WTC11 (cell line): ENCODE results near the gene APH1B. TPM values are rescaled to one million over a fixed set of nuclear protein-coding genes. Genes with fewer than 3 reads are reported as not detected.

Experiments used
- ATAC-seq: fragments of 200-7000 bp; cut with Tn5 transposase; 2 replicates; pipeline ENCODE4 v1.10.0; 2021; ENCODE audit warnings: mild to moderate bottlenecking, moderate library complexity
- CTCF ChIA-PET: fragments of 300-600 bp; sonication (Branson Sonifier 250); formaldehyde crosslinking; loops from one replicate; lab custom pipeline; 2021; ENCODE audit warnings: antibody characterized with exemption; lab: Charles Lee
- POLR2A ChIA-PET: fragments of 350-600 bp; sonication (Branson Sonifier 250); formaldehyde crosslinking; loops from one replicate; lab custom pipeline; 2021; ENCODE audit warnings: antibody characterized with exemption; lab: Charles Lee
- DNase-seq: peaks from one replicate; pipeline ENCODE4 v3.0.0; 2021; ENCODE audit warnings: low spot score
- H3K27ac Mint-ChIP-seq: 2 replicates; pipeline ENCODE4 v1.8.0; 2021; ENCODE audit warnings: mixed read lengths
- H3K27me3 Mint-ChIP-seq: 2 replicates; pipeline ENCODE4 v1.8.0; 2021; ENCODE audit warnings: low read depth, mild to moderate bottlenecking, moderate library complexity, mixed read lengths
- H3K36me3 Mint-ChIP-seq: 2 replicates; pipeline ENCODE4 v1.8.0; 2021; ENCODE audit warnings: mixed read lengths
- H3K4me1 Mint-ChIP-seq: 2 replicates; pipeline ENCODE4 v1.8.0; 2022; ENCODE audit warnings: mixed read lengths
- H3K4me3 Mint-ChIP-seq: 2 replicates; pipeline ENCODE4 v1.8.0; 2021; ENCODE audit warnings: mild to moderate bottlenecking, moderate library complexity, mixed read lengths
- H3K9me3 Mint-ChIP-seq: 2 replicates; pipeline ENCODE4 v1.8.0; 2021; ENCODE audit warnings: mixed read lengths
- ATF1 ChIP-seq: sonication (generic); formaldehyde crosslinking; IDR thresholded peaks from 2 replicates; pipeline ENCODE4 v1.8.1; 2023; ENCODE audit warnings: mild to moderate bottlenecking, moderate library complexity, missing genetic modification reagents
- JAZF1 ChIP-seq: fragments of 250-450 bp; sonication (Bioruptor Pico); IDR thresholded peaks from 2 replicates; pipeline ENCODE4 v1.9.0; 2021; ENCODE audit warnings: moderate library complexity, mild to moderate bottlenecking, inconsistent platforms
- NFE2L1 ChIP-seq: sonication (generic); formaldehyde crosslinking; IDR thresholded peaks from 2 replicates; pipeline ENCODE4 v1.8.1; 2023; ENCODE audit warnings: missing genetic modification reagents
- RELA ChIP-seq: sonication (generic); formaldehyde crosslinking; IDR thresholded peaks from 2 replicates; pipeline ENCODE4 v1.8.1; 2022; ENCODE audit warnings: missing genetic modification reagents, mild to moderate bottlenecking, borderline replicate concordance
- SMAD3 ChIP-seq: sonication (generic); formaldehyde crosslinking; IDR thresholded peaks from 2 replicates; pipeline ENCODE4 v1.8.0; 2022; ENCODE audit warnings: missing genetic modification reagents, mild to moderate bottlenecking, borderline replicate concordance
- TCF7 ChIP-seq: sonication (generic); formaldehyde crosslinking; IDR thresholded peaks from 2 replicates; pipeline ENCODE4 v1.8.0; 2022; ENCODE audit warnings: mild to moderate bottlenecking, low read depth, missing genetic modification reagents, moderate library complexity
- TEAD1 ChIP-seq: sonication (generic); formaldehyde crosslinking; IDR thresholded peaks from 2 replicates; pipeline ENCODE4 v1.8.0; 2022; ENCODE audit warnings: mild to moderate bottlenecking, missing genetic modification reagents
- TEAD4 ChIP-seq: sonication (generic); formaldehyde crosslinking; IDR thresholded peaks from 2 replicates; pipeline ENCODE4 v1.8.0; 2022; ENCODE audit warnings: mild to moderate bottlenecking, missing genetic modification reagents
- ZNF138 ChIP-seq: sonication (generic); formaldehyde crosslinking; conservative IDR thresholded peaks from 2 replicates; pipeline ENCODE4 v1.8.1; 2022; ENCODE audit warnings: mild to moderate bottlenecking, moderate library complexity, missing genetic modification reagents
- ZNF671 ChIP-seq: fragments of 250-450 bp; sonication (Bioruptor Pico); IDR thresholded peaks from 2 replicates; pipeline ENCODE4 v1.8.0; 2021; ENCODE audit warnings: mild to moderate bottlenecking
- total RNA-seq: library from RNA; stranded (reverse); gene quantifications from 3 replicates; pipeline ENCODE4 v1.2.3, GENCODE V29; 2021
- TF ChIP-seq, protein P1 (sequence below): sonication (generic); formaldehyde crosslinking; IDR thresholded peaks from 2 replicates; pipeline ENCODE4 v1.8.1; 2023; ENCODE audit warnings: mild to moderate bottlenecking, moderate library complexity, missing genetic modification reagents
- TF ChIP-seq, protein P2 (sequence below): sonication (generic); formaldehyde crosslinking; IDR thresholded peaks from 2 replicates; pipeline ENCODE4 v1.8.1; 2022; ENCODE audit warnings: missing genetic modification reagents, borderline replicate concordance
- TF ChIP-seq, protein P3 (sequence below): sonication (generic); formaldehyde crosslinking; conservative IDR thresholded peaks from 2 replicates; pipeline ENCODE4 v1.8.1; 2023; ENCODE audit warnings: mild to moderate bottlenecking, low read depth, missing genetic modification reagents, moderate library complexity
- TF ChIP-seq, protein P4 (sequence below): sonication (generic); formaldehyde crosslinking; IDR thresholded peaks from 2 replicates; pipeline ENCODE4 v1.8.0; 2022; ENCODE audit warnings: mild to moderate bottlenecking, missing genetic modification reagents
- TF ChIP-seq, protein P5 (sequence below): fragments of 250-450 bp; sonication (Bioruptor Pico); IDR thresholded peaks from 2 replicates; pipeline ENCODE4 v1.9.0; 2021; ENCODE audit warnings: mild to moderate bottlenecking, borderline replicate concordance
- TF ChIP-seq, protein P6 (sequence below): sonication (generic); formaldehyde crosslinking; IDR thresholded peaks from 2 replicates; pipeline ENCODE4 v1.8.1; 2023; ENCODE audit warnings: mild to moderate bottlenecking, missing genetic modification reagents, moderate library complexity
- TF ChIP-seq, protein P7 (sequence below): sonication (generic); formaldehyde crosslinking; conservative IDR thresholded peaks from 2 replicates; pipeline ENCODE4 v1.8.1; 2022; ENCODE audit warnings: mild to moderate bottlenecking, missing genetic modification reagents
- TF ChIP-seq, protein P8 (sequence below): fragments of 250-450 bp; sonication (Bioruptor Pico); IDR thresholded peaks from 2 replicates; pipeline ENCODE4 v1.9.0; 2021; ENCODE audit warnings: moderate library complexity, mild to moderate bottlenecking, inconsistent platforms, borderline replicate concordance

Gene APH1B
- total RNA-seq, 1 experiment from 2014 or later: 25.0 TPM

DNA sequence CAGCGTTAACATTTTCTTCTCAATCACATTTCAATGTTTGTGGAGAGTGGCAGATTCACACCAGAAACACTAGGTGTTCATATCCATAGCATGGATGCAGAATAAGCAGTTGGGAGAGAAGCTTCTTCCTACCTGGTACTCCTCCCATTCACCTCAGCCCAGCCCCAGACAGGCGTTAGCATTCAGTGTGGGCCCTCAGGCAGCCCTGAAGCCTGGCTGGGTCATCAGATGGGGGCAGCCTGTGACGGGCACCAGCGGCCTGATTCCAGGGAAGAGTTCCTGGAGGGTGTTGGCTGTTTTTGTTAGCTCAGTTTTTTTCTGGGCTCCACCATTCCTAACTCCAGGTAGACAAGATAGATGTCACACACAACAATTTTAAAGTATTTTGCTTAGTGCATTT lies 31.1 kb downstream of the APH1B start:
- ChIA-PET POLR2A (no interaction called here), CTCF (interaction anchor here (1.0 kb wide), 1 partner anchor 94 kb away, joined by 3 read pairs; no protein-coding TSS in a partner anchor)
- Mint-ChIP-seq H3K36me3 (peaks cover under 1% of the 10 kb centered on the region; the same call in 1 of the 2 replicates), H3K9me3 (no peaks in the 10 kb centered on the region), H3K27me3 (no peaks in the 10 kb centered on the region), H3K4me1 (peaks cover 32% of the 10 kb centered on the region), H3K27ac (no peak overlapping the region), H3K4me3 (no peak overlapping the region)
- TF ChIP-seq, protein P1, sequence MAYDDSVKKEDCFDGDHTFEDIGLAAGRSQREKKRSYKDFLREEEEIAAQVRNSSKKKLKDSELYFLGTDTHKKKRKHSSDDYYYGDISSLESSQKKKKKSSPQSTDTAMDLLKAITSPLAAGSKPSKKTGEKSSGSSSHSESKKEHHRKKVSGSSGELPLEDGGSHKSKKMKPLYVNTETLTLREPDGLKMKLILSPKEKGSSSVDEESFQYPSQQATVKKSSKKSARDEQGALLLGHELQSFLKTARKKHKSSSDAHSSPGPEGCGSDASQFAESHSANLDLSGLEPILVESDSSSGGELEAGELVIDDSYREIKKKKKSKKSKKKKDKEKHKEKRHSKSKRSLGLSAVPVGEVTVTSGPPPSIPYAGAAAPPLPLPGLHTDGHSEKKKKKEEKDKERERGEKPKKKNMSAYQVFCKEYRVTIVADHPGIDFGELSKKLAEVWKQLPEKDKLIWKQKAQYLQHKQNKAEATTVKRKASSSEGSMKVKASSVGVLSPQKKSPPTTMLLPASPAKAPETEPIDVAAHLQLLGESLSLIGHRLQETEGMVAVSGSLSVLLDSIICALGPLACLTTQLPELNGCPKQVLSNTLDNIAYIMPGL (CRISPR knock-in tag): no peak
- TF ChIP-seq, protein P2, sequence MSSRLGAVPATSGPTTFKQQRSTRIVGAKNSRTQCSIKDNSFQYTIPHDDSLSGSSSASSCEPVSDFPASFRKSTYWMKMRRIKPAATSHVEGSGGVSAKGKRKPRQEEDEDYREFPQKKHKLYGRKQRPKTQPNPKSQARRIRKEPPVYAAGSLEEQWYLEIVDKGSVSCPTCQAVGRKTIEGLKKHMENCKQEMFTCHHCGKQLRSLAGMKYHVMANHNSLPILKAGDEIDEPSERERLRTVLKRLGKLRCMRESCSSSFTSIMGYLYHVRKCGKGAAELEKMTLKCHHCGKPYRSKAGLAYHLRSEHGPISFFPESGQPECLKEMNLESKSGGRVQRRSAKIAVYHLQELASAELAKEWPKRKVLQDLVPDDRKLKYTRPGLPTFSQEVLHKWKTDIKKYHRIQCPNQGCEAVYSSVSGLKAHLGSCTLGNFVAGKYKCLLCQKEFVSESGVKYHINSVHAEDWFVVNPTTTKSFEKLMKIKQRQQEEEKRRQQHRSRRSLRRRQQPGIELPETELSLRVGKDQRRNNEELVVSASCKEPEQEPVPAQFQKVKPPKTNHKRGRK (CRISPR knock-in tag): no peak
- TF ChIP-seq SMAD3 (no peak), TCF7 (CRISPR knock-in tag) (no peak), JAZF1 (CRISPR knock-in tag) (no peak)
- TF ChIP-seq, protein P3, sequence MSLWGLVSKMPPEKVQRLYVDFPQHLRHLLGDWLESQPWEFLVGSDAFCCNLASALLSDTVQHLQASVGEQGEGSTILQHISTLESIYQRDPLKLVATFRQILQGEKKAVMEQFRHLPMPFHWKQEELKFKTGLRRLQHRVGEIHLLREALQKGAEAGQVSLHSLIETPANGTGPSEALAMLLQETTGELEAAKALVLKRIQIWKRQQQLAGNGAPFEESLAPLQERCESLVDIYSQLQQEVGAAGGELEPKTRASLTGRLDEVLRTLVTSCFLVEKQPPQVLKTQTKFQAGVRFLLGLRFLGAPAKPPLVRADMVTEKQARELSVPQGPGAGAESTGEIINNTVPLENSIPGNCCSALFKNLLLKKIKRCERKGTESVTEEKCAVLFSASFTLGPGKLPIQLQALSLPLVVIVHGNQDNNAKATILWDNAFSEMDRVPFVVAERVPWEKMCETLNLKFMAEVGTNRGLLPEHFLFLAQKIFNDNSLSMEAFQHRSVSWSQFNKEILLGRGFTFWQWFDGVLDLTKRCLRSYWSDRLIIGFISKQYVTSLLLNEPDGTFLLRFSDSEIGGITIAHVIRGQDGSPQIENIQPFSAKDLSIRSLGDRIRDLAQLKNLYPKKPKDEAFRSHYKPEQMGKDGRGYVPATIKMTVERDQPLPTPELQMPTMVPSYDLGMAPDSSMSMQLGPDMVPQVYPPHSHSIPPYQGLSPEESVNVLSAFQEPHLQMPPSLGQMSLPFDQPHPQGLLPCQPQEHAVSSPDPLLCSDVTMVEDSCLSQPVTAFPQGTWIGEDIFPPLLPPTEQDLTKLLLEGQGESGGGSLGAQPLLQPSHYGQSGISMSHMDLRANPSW (CRISPR knock-in tag): no peak
- DNase-seq (no peak), ATAC-seq (peak; percentile 78)

DNA sequence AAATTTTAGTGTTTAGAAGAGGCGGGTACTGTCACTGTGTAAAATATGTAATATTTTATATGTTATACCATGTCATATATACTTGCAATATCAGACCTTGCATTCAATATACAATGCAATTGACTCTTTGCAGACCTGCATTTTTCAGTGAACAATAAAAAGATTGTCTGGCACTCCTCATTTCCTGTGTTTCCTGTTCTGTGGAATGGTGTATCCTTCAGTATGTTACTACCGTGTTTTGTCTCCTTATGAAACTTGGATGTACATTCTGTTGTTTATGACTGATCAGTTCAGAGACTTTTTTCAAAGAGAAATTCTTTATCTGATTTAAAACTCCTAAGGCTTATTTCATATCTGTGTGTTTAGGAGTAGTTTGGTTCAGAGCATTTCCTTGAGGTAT lies 31.5 kb downstream of the APH1B start:
- POLR2A ChIA-PET: no interaction called here
- H3K36me3 Mint-ChIP-seq: no peaks in the 10 kb centered on the region
- CTCF ChIA-PET: no interaction called here
- no peak overlapping the region for H3K27ac Mint-ChIP-seq
- DNase-seq (no peak), ATAC-seq (no peak)
- TF ChIP-seq RELA (no peak), ATF1 (CRISPR knock-in tag) (no peak), NFE2L1 (CRISPR knock-in tag) (no peak), TEAD1 (CRISPR knock-in tag) (no peak), ZNF138 (CRISPR knock-in tag) (no peak), ZNF671 (CRISPR knock-in tag) (no peak), TEAD4 (CRISPR knock-in tag) (no peak)
- TF ChIP-seq, protein P4, sequence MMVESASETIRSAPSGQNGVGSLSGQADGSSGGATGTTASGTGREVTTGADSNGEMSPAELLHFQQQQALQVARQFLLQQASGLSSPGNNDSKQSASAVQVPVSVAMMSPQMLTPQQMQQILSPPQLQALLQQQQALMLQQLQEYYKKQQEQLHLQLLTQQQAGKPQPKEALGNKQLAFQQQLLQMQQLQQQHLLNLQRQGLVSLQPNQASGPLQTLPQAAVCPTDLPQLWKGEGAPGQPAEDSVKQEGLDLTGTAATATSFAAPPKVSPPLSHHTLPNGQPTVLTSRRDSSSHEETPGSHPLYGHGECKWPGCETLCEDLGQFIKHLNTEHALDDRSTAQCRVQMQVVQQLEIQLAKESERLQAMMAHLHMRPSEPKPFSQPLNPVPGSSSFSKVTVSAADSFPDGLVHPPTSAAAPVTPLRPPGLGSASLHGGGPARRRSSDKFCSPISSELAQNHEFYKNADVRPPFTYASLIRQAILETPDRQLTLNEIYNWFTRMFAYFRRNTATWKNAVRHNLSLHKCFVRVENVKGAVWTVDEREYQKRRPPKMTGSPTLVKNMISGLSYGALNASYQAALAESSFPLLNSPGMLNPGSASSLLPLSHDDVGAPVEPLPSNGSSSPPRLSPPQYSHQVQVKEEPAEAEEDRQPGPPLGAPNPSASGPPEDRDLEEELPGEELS (CRISPR knock-in tag): no peak
- TF ChIP-seq, protein P5, sequence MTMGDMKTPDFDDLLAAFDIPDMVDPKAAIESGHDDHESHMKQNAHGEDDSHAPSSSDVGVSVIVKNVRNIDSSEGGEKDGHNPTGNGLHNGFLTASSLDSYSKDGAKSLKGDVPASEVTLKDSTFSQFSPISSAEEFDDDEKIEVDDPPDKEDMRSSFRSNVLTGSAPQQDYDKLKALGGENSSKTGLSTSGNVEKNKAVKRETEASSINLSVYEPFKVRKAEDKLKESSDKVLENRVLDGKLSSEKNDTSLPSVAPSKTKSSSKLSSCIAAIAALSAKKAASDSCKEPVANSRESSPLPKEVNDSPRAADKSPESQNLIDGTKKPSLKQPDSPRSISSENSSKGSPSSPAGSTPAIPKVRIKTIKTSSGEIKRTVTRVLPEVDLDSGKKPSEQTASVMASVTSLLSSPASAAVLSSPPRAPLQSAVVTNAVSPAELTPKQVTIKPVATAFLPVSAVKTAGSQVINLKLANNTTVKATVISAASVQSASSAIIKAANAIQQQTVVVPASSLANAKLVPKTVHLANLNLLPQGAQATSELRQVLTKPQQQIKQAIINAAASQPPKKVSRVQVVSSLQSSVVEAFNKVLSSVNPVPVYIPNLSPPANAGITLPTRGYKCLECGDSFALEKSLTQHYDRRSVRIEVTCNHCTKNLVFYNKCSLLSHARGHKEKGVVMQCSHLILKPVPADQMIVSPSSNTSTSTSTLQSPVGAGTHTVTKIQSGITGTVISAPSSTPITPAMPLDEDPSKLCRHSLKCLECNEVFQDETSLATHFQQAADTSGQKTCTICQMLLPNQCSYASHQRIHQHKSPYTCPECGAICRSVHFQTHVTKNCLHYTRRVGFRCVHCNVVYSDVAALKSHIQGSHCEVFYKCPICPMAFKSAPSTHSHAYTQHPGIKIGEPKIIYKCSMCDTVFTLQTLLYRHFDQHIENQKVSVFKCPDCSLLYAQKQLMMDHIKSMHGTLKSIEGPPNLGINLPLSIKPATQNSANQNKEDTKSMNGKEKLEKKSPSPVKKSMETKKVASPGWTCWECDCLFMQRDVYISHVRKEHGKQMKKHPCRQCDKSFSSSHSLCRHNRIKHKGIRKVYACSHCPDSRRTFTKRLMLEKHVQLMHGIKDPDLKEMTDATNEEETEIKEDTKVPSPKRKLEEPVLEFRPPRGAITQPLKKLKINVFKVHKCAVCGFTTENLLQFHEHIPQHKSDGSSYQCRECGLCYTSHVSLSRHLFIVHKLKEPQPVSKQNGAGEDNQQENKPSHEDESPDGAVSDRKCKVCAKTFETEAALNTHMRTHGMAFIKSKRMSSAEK: no peak
- TF ChIP-seq, protein P6, sequence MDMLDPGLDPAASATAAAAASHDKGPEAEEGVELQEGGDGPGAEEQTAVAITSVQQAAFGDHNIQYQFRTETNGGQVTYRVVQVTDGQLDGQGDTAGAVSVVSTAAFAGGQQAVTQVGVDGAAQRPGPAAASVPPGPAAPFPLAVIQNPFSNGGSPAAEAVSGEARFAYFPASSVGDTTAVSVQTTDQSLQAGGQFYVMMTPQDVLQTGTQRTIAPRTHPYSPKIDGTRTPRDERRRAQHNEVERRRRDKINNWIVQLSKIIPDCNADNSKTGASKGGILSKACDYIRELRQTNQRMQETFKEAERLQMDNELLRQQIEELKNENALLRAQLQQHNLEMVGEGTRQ (CRISPR knock-in tag): no peak
- TF ChIP-seq, protein P7, sequence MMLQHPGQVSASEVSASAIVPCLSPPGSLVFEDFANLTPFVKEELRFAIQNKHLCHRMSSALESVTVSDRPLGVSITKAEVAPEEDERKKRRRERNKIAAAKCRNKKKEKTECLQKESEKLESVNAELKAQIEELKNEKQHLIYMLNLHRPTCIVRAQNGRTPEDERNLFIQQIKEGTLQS (CRISPR knock-in tag): no peak
- TF ChIP-seq, protein P8, sequence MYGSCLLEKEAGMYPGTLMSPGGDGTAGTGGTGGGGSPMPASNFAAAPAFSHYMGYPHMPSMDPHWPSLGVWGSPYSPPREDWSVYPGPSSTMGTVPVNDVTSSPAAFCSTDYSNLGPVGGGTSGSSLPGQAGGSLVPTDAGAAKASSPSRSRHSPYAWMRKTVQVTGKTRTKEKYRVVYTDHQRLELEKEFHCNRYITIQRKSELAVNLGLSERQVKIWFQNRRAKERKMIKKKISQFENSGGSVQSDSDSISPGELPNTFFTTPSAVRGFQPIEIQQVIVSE (CRISPR knock-in tag): no peak
- TF ChIP-seq, all 79 proteins: peak for 0
- no peaks in the 10 kb centered on the region for H3K9me3 Mint-ChIP-seq
- peaks cover 37% of the 10 kb centered on the region for H3K4me1 Mint-ChIP-seq
- no peaks in the 10 kb centered on the region for H3K27me3 Mint-ChIP-seq
- no peak overlapping the region for H3K4me3 Mint-ChIP-seq
